ENCODE data around the gene PKIB. TPM values are rescaled to one million over a fixed set of nuclear protein-coding genes. Genes with fewer than 3 reads are reported as not detected.

PKIB gene
- total RNA-seq, 1 donor from 2014 or later, result 74.6 TPM

- no peak overlapping the region for H3K4me3 Mint-ChIP-seq (ENCODE audit: unreplicated experiment)
- TF ChIP-seq CTCF (IDR thresholded peaks at IDR 0.05; ENCODE audit: insufficient read depth, low read depth, low read length) (no peak), EZH2 (IDR thresholded peaks at IDR 0.05; ENCODE audit: insufficient read depth, low read length) (no peak)
- no peak for DNase-seq (ENCODE audit: low read depth)
- H3K4me1 Mint-ChIP-seq (ENCODE audit: low read depth, unreplicated experiment), result peaks cover 45% of the 10 kb centered on the region
- Histone ChIP-seq H3K79me2 (ENCODE audit: insufficient read depth, low read length) (no peaks in the 10 kb centered on the region), H4K20me1 (ENCODE audit: insufficient read depth, low read length) (no peaks in the 10 kb centered on the region), H3K9ac (ENCODE audit: low read length) (no peak overlapping the region), H3K36me3 (ENCODE audit: insufficient read depth, low read length) (no peaks in the 10 kb centered on the region), H2AFZ (ENCODE audit: low read depth, low read length) (no peak overlapping the region), H3K4me1 (ENCODE audit: insufficient read depth, low read length) (peaks cover 20% of the 10 kb centered on the region), H3K27ac (ENCODE audit: low read depth, low read length) (peak overlapping the region; percentile 94), H3K27me3 (ENCODE audit: insufficient read depth, low read length) (no peaks in the 10 kb centered on the region), H3K4me2 (ENCODE audit: low read length) (no peak overlapping the region), H3K9me3 (ENCODE audit: insufficient read depth, low read depth, low read length) (no peaks in the 10 kb centered on the region), H3K4me3 (ENCODE audit: insufficient read depth, low read depth, low read length) (no peak overlapping the region)
- H3K9me3 Mint-ChIP-seq (ENCODE audit: unreplicated experiment), result no peaks in the 10 kb centered on the region
- peak overlapping the region; percentile 97 for H3K27ac Mint-ChIP-seq (ENCODE audit: unreplicated experiment)
- no peak for FAIRE-seq
- peaks cover 5% of the 10 kb centered on the region for H3K36me3 Mint-ChIP-seq (ENCODE audit: low read depth, unreplicated experiment)
- no peaks in the 10 kb centered on the region for H3K27me3 Mint-ChIP-seq (ENCODE audit: low read depth, unreplicated experiment)
Measured at GRCh38 chr6:122695188-122695587, 85.0 kb downstream of the PKIB start.

- peaks cover 7% of the 10 kb centered on the region for H3K36me3 Mint-ChIP-seq (ENCODE audit: low read depth, unreplicated experiment)
- H3K4me3 Mint-ChIP-seq (ENCODE audit: unreplicated experiment), result peak overlapping the region; percentile 31
- H3K9me3 Mint-ChIP-seq (ENCODE audit: unreplicated experiment), result no peaks in the 10 kb centered on the region
- no peaks in the 10 kb centered on the region for H3K27me3 Mint-ChIP-seq (ENCODE audit: low read depth, unreplicated experiment)
- Histone ChIP-seq H2AFZ (ENCODE audit: low read depth, low read length) (no peak overlapping the region), H3K9me3 (ENCODE audit: insufficient read depth, low read depth, low read length) (no peaks in the 10 kb centered on the region), H3K4me2 (ENCODE audit: low read length) (peak overlapping the region; percentile 70), H3K4me3 (ENCODE audit: insufficient read depth, low read depth, low read length) (peak overlapping the region; percentile 15), H3K4me1 (ENCODE audit: insufficient read depth, low read length) (peaks cover 20% of the 10 kb centered on the region), H3K9ac (ENCODE audit: low read length) (peak overlapping the region; percentile 71), H3K79me2 (ENCODE audit: insufficient read depth, low read length) (no peaks in the 10 kb centered on the region), H3K27ac (ENCODE audit: low read depth, low read length) (peak overlapping the region; percentile 94), H3K27me3 (ENCODE audit: insufficient read depth, low read length) (no peaks in the 10 kb centered on the region), H3K36me3 (ENCODE audit: insufficient read depth, low read length) (no peaks in the 10 kb centered on the region), H4K20me1 (ENCODE audit: insufficient read depth, low read length) (no peaks in the 10 kb centered on the region)
- DNase-seq (ENCODE audit: low read depth) (peak; percentile 97), FAIRE-seq (peak; percentile 13)
- TF ChIP-seq EZH2 (IDR thresholded peaks at IDR 0.05; ENCODE audit: insufficient read depth, low read length) (no peak), CTCF (IDR thresholded peaks at IDR 0.05; ENCODE audit: insufficient read depth, low read depth, low read length) (no peak)
- H3K27ac Mint-ChIP-seq (ENCODE audit: unreplicated experiment), result peak overlapping the region; percentile 97
- H3K4me1 Mint-ChIP-seq (ENCODE audit: low read depth, unreplicated experiment), result peaks cover 45% of the 10 kb centered on the region
Measured at GRCh38 chr6:122696079-122696478, 85.9 kb downstream of the PKIB start.

- Mint-ChIP-seq H3K4me1 (ENCODE audit: low read depth, unreplicated experiment) (peaks cover 41% of the 10 kb centered on the region), H3K27ac (ENCODE audit: unreplicated experiment) (peak overlapping the region; percentile 97), H3K4me3 (ENCODE audit: unreplicated experiment) (no peak overlapping the region), H3K9me3 (ENCODE audit: unreplicated experiment) (no peaks in the 10 kb centered on the region), H3K36me3 (ENCODE audit: low read depth, unreplicated experiment) (peaks cover 13% of the 10 kb centered on the region), H3K27me3 (ENCODE audit: low read depth, unreplicated experiment) (no peaks in the 10 kb centered on the region)
- no peak for FAIRE-seq
- Histone ChIP-seq H3K79me2 (ENCODE audit: insufficient read depth, low read length) (no peaks in the 10 kb centered on the region), H3K36me3 (ENCODE audit: insufficient read depth, low read length) (no peaks in the 10 kb centered on the region), H3K4me2 (ENCODE audit: low read length) (peak overlapping the region; percentile 70), H4K20me1 (ENCODE audit: insufficient read depth, low read length) (no peaks in the 10 kb centered on the region), H3K9ac (ENCODE audit: low read length) (peak overlapping the region; percentile 71), H3K9me3 (ENCODE audit: insufficient read depth, low read depth, low read length) (no peaks in the 10 kb centered on the region), H2AFZ (ENCODE audit: low read depth, low read length) (no peak overlapping the region), H3K27ac (ENCODE audit: low read depth, low read length) (peak overlapping the region; percentile 94), H3K4me3 (ENCODE audit: insufficient read depth, low read depth, low read length) (peak overlapping the region; percentile 15), H3K4me1 (ENCODE audit: insufficient read depth, low read length) (peaks cover 20% of the 10 kb centered on the region), H3K27me3 (ENCODE audit: insufficient read depth, low read length) (no peaks in the 10 kb centered on the region)
- TF ChIP-seq EZH2 (IDR thresholded peaks at IDR 0.05; ENCODE audit: insufficient read depth, low read length) (no peak), CTCF (IDR thresholded peaks at IDR 0.05; ENCODE audit: insufficient read depth, low read depth, low read length) (no peak)
- peak; percentile 87 for DNase-seq (ENCODE audit: low read depth)
Measured at GRCh38 chr6:122696853-122697252, 86.6 kb downstream of the PKIB start.

Measured in astrocyte (in vitro differentiated cells and primary cell).